Mesodermal cell (in vitro differentiated cells): ENCODE measurements around the gene JMY.

Experiments
- H3K27ac ChIP-seq: 2 replicates; pipeline ENCODE4 v1.7.0; 2013; ENCODE audit warnings: mild to moderate bottlenecking, low read depth, low read length, moderate library complexity; ENCODE audit not compliant: severe bottlenecking
- H3K36me3 ChIP-seq: 2 replicates; pipeline ENCODE4 v1.7.1; 2013; ENCODE audit warnings: mild to moderate bottlenecking, low read length, moderate library complexity; ENCODE audit not compliant: control insufficient read depth, insufficient read depth
- H3K4me1 ChIP-seq: one replicate; pipeline ENCODE4 v1.7.1; 2013; ENCODE audit warnings: mild to moderate bottlenecking, low read length; ENCODE audit not compliant: insufficient read depth, control insufficient read depth, poor library complexity, severe bottlenecking
- H3K4me3 ChIP-seq: 2 replicates; pipeline ENCODE4 v1.7.0; 2013; ENCODE audit warnings: low read length, control low read depth, mild to moderate bottlenecking; ENCODE audit not compliant: insufficient read depth, poor library complexity, severe bottlenecking; ENCODE audit errors: extremely low read depth
- H3K9me3 ChIP-seq: 2 replicates; pipeline ENCODE4 v1.7.1; 2013; ENCODE audit warnings: mild to moderate bottlenecking, low read length, moderate library complexity; ENCODE audit not compliant: control insufficient read depth
- WGBS, 2 experiments: methylation state at CpG; one replicate each; pipeline ENCODE4 v1.1.5; 2013; ENCODE audit warnings: missing lambda C conversion rate in 2 of 2; ENCODE audit not compliant: insufficient coverage in 2 of 2; 5-methylcytosine and 5-hydroxymethylcytosine counted together

The JMY gene

GRCh38 chr5:79206541-79206940, 29.4 kb upstream of the JMY start:
- Histone ChIP-seq H3K9me3 (no peaks in the 10 kb centered on the region), H3K4me3 (no peak overlapping the region), H3K36me3 (no peaks in the 10 kb centered on the region), H3K4me1 (no peaks in the 10 kb centered on the region), H3K27ac (no peak overlapping the region)
- 97 to 100% methylated on average over 3 of the region's 3 CpGs for WGBS, 2 experiments

- H3K4me3 ChIP-seq: no peak overlapping the region
- no peaks in the 10 kb centered on the region for H3K9me3 ChIP-seq
- H3K36me3 ChIP-seq: no peaks in the 10 kb centered on the region
- H3K27ac ChIP-seq: no peak overlapping the region
- no peaks in the 10 kb centered on the region for H3K4me1 ChIP-seq
These were observed 26.4 kb upstream of the JMY start for GRCh38 chr5:79209505-79209904.

- Histone ChIP-seq H3K27ac (no peak overlapping the region), H3K9me3 (no peaks in the 10 kb centered on the region), H3K4me1 (no peaks in the 10 kb centered on the region), H3K36me3 (no peaks in the 10 kb centered on the region), H3K4me3 (no peak overlapping the region)
- WGBS, 2 experiments: 94 to 100% methylated on average over 1 to 2 of the region's 4 CpGs
These were observed 11.5 kb upstream of the JMY start for GRCh38 chr5:79224286-79224984.

GRCh38 chr5:79225026-79225425, 10.9 kb upstream of the JMY start:
- H3K9me3 ChIP-seq: no peaks in the 10 kb centered on the region
- no peaks in the 10 kb centered on the region for H3K4me1 ChIP-seq
- H3K4me3 ChIP-seq: no peak overlapping the region
- H3K36me3 ChIP-seq: no peaks in the 10 kb centered on the region
- no peak overlapping the region for H3K27ac ChIP-seq
- 76 to 86% methylated on average over 2 of the region's 2 CpGs for WGBS, 2 experiments

GRCh38 chr5:79225441-79225840, 10.5 kb upstream of the JMY start:
- H3K27ac ChIP-seq: no peak overlapping the region
- no peaks in the 10 kb centered on the region for H3K9me3 ChIP-seq
- no peak overlapping the region for H3K4me3 ChIP-seq
- WGBS, 2 experiments: 93% methylated on average over 5 of the region's 5 CpGs
- H3K4me1 ChIP-seq: no peaks in the 10 kb centered on the region
- no peaks in the 10 kb centered on the region for H3K36me3 ChIP-seq

- H3K36me3 ChIP-seq: no peaks in the 10 kb centered on the region
- no peaks in the 10 kb centered on the region for H3K4me1 ChIP-seq
- no peak overlapping the region for H3K4me3 ChIP-seq
- no peaks in the 10 kb centered on the region for H3K9me3 ChIP-seq
- no peak overlapping the region for H3K27ac ChIP-seq
- 92 to 100% methylated on average over 3 to 4 of the region's 4 CpGs for WGBS, 2 experiments
These were observed 8.4 kb upstream of the JMY start for GRCh38 chr5:79227484-79228025.

- no peaks in the 10 kb centered on the region for H3K9me3 ChIP-seq
- H3K36me3 ChIP-seq: no peaks in the 10 kb centered on the region
- 94 to 95% methylated on average over 7 to 8 of the region's 10 CpGs for WGBS, 2 experiments
- H3K27ac ChIP-seq: no peak overlapping the region
- H3K4me1 ChIP-seq: no peaks in the 10 kb centered on the region
- no peak overlapping the region for H3K4me3 ChIP-seq
These were observed 6.4 kb upstream of the JMY start for GRCh38 chr5:79229357-79230174.

GRCh38 chr5:79235261-79235633, 684 bp upstream of the JMY start:
- peaks cover 12% of the 10 kb centered on the region for H3K4me1 ChIP-seq
- no peaks in the 10 kb centered on the region for H3K9me3 ChIP-seq
- no peak overlapping the region for H3K27ac ChIP-seq
- H3K36me3 ChIP-seq: no peaks in the 10 kb centered on the region
- peak overlapping the region; percentile 72 for H3K4me3 ChIP-seq
- WGBS, 2 experiments: 14% methylated on average over 1 of the region's 2 CpGs; no CpG with 5 or more reads in 1 of the 2 experiments

- H3K4me1 ChIP-seq: peaks cover 12% of the 10 kb centered on the region
- no peaks in the 10 kb centered on the region for H3K36me3 ChIP-seq
- no peaks in the 10 kb centered on the region for H3K9me3 ChIP-seq
- H3K27ac ChIP-seq: peak overlapping the region; percentile 81
- H3K4me3 ChIP-seq: peak overlapping the region; percentile 72
- WGBS, 2 experiments: 0% methylated on average over 57 to 67 of the region's 78 CpGs
These were observed 535 bp downstream of the JMY start for GRCh38 chr5:79236362-79236969.

GRCh38 chr5:79236970-79237739, 1.2 kb downstream of the JMY start:
- H3K4me3 ChIP-seq: peak overlapping the region; percentile 72
- H3K9me3 ChIP-seq: no peaks in the 10 kb centered on the region
- H3K4me1 ChIP-seq: peaks cover 12% of the 10 kb centered on the region
- 0 to 1% methylated on average over 60 to 61 of the region's 61 CpGs for WGBS, 2 experiments
- H3K27ac ChIP-seq: no peak overlapping the region
- H3K36me3 ChIP-seq: no peaks in the 10 kb centered on the region
